Jurkat, Clone E6-1 (cell line): Measurements from ENCODE around the gene CYP1A1.

ENCODE experiments used
- DNase-seq: peaks from one replicate; pipeline ENCODE4 v3.0.0-alpha.2; 2011; ENCODE audit warnings: low read depth, low spot score
- H3K4me3 ChIP-seq: 2 replicates; pipeline ENCODE4 v1.5.1; 2011; ENCODE audit warnings: mild to moderate bottlenecking, low read length, control low read depth, moderate library complexity

The CYP1A1 gene

GRCh38 chr15:74709011-74709410, 16.3 kb downstream of the CYP1A1 start:
- DNase-seq: no peak
- H3K4me3 ChIP-seq: no peak overlapping the region

- DNase-seq: no peak
- peak overlapping the region; percentile 98 for H3K4me3 ChIP-seq
Observed at GRCh38 chr15:74696808-74697207, 28.5 kb downstream of the CYP1A1 start.

GRCh38 chr15:74696398-74696729, 29.0 kb downstream of the CYP1A1 start:
- peak overlapping the region; percentile 98 for H3K4me3 ChIP-seq
- DNase-seq: no peak

- peak; percentile 77 for DNase-seq
- H3K4me3 ChIP-seq: peak within 1 kb of the TSS; percentile 98
Observed at GRCh38 chr15:74695597-74696397, 29.5 kb downstream of the CYP1A1 start, which contains the start of gene EDC3. Gene EDC3, minus strand, starts transcription at chr15:74696024. Its CDS starts 20,900 bp downstream, at chr15:74675124.

GRCh38 chr15:74692327-74692726, 33.0 kb downstream of the CYP1A1 start:
- no peak for DNase-seq
- no peak overlapping the region for H3K4me3 ChIP-seq

- no peak for DNase-seq
- no peak overlapping the region for H3K4me3 ChIP-seq
Observed at GRCh38 chr15:74683758-74684157, 41.6 kb downstream of the CYP1A1 start.

- H3K4me3 ChIP-seq: no peak overlapping the region
- no peak for DNase-seq
Observed at GRCh38 chr15:74682954-74683353, 42.4 kb downstream of the CYP1A1 start.

- no peak for DNase-seq
- H3K4me3 ChIP-seq: no peak overlapping the region
Observed at GRCh38 chr15:74680456-74680855, 44.9 kb downstream of the CYP1A1 start.

GRCh38 chr15:74676801-74677200, 48.5 kb downstream of the CYP1A1 start:
- no peak overlapping the region for H3K4me3 ChIP-seq
- no peak for DNase-seq

- DNase-seq: no peak
- H3K4me3 ChIP-seq: no peak overlapping the region
Observed at GRCh38 chr15:74674161-74674560, 51.2 kb downstream of the CYP1A1 start.

GRCh38 chr15:74669627-74670026, 55.7 kb downstream of the CYP1A1 start:
- DNase-seq: no peak
- H3K4me3 ChIP-seq: no peak overlapping the region
